SW480 (cell line): ENCODE measurements around the gene WDR75.
"Not testable (repeated sequence)": the region's sequence is repeated elsewhere in the genome, so short reads cannot be mapped to it uniquely, and the experiment has no call there.

Experiments
- DNase-seq: peaks from one replicate; pipeline ENCODE4 v3.0.0-alpha.2; 2016; ENCODE audit warnings: low spot score

Gene WDR75

GRCh38 chr2:189441709-189442074, 418 bp downstream of the WDR75 start:
- DNase-seq, result no peak

GRCh38 chr2:189442468-189442867, 1.2 kb downstream of the WDR75 start:
- no peak for DNase-seq

DNA sequence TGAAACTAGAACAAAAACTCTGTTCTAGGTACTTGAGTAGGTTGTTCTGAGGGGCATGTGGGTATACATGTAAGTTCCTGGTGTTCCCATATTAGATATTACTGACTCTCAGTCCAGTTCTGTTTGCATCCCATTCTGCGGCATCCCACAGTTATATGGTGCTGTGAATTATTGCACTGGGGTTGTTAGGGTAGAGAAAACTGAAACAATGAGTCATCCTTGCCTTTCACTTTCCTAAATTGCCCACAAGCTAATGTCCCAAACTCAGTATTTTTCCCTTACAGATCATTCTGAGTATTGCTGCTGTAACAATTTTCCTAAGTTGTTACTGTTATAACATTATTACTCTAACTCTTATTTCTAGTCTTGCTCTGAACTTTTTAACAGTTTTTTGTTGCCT, 3.0 kb downstream of the WDR75 start:
- DNase-seq, result no peak

DNA sequence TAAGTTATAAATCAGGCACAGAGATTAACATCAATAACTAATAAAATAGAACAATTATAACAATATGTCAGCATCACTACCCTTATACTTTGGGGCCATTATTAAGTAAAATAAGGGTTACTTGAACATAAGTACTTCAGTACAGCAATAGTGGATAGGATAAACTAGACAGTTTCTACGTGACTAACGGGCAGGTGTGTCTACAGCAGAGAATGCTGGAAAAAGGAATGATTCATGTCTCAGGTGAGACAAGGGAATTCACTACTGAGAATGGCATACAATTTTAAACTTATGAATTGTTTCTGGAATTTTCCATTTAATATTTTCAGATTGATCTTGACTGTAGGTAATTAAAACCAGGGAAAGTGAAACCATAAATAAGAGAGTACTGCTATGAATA, 5.5 kb downstream of the WDR75 start:
- DNase-seq, result no peak

- DNase-seq, result no peak
Observed at GRCh38 chr2:189454009-189454408, 12.7 kb downstream of the WDR75 start.

DNA sequence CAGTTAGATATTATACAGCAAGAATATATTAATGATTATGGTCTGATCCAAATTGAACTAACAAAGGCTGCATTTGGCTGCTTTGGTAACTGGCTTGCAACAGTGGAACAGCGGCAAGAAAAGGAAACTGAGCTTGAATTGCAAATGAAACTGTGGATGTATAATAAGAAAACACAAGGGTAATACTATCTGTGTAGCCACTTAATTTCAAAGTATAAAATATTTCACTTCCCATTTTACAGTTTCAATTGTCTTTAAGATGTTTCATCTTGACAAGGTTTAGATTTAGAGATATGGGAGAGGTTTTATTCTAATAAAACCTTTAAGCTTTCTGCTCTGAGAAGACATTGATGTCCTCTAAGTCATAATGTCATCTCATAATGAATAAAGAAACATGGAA, 23.8 kb downstream of the WDR75 start:
- no peak for DNase-seq

DNA sequence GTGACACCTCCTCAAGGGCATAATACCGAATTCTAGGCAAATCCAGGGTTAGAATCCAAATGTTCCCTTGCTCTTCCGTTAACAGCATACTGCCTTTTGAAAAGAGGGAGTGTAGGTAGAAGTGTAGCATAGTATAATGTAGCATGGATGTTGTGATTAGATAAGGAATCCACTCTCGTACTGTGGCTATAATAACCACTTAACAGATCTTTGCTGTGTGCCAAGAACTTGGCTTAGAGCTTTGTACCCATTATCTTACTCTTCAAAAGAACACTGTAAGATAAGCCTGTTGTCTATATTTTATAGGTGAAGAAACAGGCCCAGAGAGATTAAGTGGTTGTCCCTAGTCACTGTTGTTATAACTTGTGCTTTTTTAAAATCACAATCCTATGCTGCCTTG, 24.2 kb downstream of the WDR75 start:
- DNase-seq, result no peak

- no peak for DNase-seq
Observed at GRCh38 chr2:189466046-189466445, 24.8 kb downstream of the WDR75 start.

DNA sequence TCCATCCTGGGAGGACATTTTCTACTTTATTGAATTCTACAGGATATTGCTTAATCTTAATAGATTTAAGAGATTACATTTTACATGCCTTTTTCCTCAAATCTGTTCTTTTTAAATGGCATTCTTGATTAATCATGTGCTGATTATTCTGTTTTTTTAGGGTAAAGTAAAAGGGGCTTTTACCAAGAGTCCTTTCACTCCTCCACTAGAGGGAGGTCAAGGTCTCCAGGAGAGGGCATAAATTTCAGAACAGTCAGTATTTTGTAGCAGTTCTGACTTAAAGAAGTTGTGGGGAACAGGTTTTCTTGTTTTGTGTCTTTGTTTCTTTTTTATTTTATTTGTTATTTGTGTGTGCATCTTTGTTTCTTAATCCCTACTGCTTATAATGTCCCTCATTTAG, 25.4 kb downstream of the WDR75 start:
- peak; percentile 2 for DNase-seq

GRCh38 chr2:189467160-189467559, 25.9 kb downstream of the WDR75 start:
- DNase-seq, result no peak

GRCh38 chr2:189467593-189467992, 26.3 kb downstream of the WDR75 start:
- no peak for DNase-seq

GRCh38 chr2:189474526-189474925, 33.3 kb downstream of the WDR75 start:
- DNase-seq, result no peak

GRCh38 chr2:189477756-189478155, 36.5 kb downstream of the WDR75 start:
- no peak for DNase-seq

- not testable (repeated sequence) for DNase-seq
Observed at GRCh38 chr2:189478289-189478688, 37.0 kb downstream of the WDR75 start.

GRCh38 chr2:189481071-189481470, 39.8 kb downstream of the WDR75 start:
- DNase-seq, result no peak

- no peak for DNase-seq
Observed at GRCh38 chr2:189483571-189483970, 42.3 kb downstream of the WDR75 start.

DNA sequence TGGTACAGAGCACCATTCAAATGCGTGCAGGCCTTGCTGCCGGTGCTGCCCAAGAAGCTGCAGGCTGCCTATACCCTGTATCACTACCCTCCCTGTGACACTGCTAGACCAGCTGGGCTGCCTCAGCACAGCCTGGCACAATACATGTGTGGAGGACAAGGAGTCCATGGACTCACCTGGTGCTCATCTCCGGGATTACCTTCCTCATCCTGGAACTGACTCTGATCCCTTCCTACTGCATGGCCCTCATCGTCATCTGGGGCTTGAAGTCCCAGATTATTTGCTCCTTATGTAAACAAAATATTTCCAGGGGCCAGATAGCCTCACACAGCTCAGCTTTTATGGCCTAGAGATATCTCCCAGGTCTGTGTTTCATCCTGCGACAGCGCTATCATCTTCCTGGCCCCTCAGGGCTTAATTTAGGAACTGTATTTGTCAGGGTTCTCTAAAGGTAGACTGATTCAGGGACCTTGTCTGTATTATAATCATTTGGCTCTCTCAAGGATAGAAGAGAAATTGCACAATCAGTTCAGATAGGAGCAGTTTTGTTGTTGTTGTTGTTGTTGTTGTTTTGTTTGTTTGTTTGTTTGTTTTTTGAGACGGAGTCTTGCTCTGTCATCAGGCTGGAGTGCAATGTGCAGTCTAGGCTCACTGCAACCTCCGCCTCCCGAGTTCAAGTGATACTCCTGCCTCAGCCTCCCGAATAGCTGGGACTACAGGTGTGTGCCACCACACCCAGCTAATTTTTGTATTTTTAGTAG, 42.9 kb downstream of the WDR75 start:
- no peak for DNase-seq

GRCh38 chr2:189485146-189485545, 43.9 kb downstream of the WDR75 start:
- no peak for DNase-seq

DNA sequence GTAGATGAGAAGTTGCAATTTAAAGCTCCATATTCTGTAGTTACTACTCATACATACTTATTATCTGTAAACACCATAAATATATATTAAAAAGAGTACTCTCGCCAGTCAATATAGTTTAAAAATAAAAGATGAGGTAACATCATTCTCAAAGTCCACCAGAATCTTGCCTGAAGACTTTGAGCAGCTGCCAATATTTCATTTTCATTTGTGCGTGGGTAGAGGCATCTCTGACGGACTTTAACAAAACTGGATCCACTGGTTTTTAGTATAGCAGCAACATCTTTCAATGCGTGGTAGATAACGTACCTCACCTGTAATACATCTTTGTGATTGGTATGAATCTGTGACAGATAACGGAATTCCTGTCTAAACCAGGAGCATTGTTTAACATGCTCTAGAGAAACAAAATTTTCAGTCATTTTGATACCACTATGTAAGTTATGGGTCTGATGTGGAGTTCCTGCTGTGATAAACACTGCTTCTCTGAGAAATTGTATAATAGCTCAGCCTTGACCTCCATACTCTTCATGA, 45.0 kb downstream of the WDR75 start:
- no peak for DNase-seq

DNA sequence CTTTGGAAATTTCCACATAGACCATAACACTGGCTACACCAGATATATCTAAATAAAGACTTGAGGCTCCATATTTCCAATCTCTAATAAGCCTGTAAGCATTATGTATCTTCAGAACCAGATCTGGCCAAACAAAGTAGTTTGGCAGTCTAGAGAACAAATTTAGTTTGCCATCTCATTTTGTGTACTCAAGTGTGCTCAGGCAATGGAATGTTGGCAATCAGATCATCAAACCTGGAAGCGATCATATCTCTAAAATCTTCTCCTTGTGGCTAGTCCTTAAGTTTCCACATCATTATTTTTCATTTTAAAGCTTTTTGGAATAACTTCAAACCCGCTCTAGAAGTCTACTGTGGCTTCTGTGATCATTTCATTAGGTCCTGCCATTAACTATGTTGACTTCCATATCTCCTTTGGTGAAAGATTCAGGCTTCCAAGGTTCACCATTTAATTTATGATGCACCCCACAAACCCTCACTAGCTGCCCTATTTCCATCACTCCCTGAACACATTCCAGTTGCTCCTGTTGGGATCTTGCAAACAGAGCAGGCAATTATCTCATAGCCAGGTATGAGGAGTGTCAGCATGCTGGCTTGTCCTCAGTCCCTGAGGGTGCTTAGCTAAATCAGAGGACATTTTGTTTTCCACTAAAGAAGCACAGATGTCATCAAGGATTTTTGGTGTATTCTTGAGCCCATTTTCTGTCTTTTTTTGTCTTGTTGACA, 46.2 kb downstream of the WDR75 start:
- DNase-seq, result no peak

- no peak for DNase-seq
Observed at GRCh38 chr2:189488008-189488310, 46.7 kb downstream of the WDR75 start.

GRCh38 chr2:189492451-189492850, 51.2 kb downstream of the WDR75 start:
- DNase-seq, result no peak

GRCh38 chr2:189498205-189498604, 56.9 kb downstream of the WDR75 start:
- no peak for DNase-seq

- DNase-seq, result no peak
Observed at GRCh38 chr2:189499137-189499536, 57.9 kb downstream of the WDR75 start.
